OCI-LY3 (cell line): ENCODE data around the gene SH3PXD2A.

Experiments used
- H2AFZ ChIP-seq: fragments of 200-600, 300-600 bp; shearing (Covaris generic); 2 replicates; pipeline ENCODE4 v1.6.0; 2014; ENCODE audit warnings: antibody characterized with exemption, low read depth, low read length
- H3K27ac ChIP-seq: fragments of 200-600, 300-600 bp; sonication (generic); 2 replicates; pipeline ENCODE4 v1.5.1; 2014; ENCODE audit warnings: mild to moderate bottlenecking, low read length, moderate library complexity, mixed read lengths
- H3K27me3 ChIP-seq: fragments of 200-600, 300-600 bp; sonication (generic); 2 replicates; pipeline ENCODE4 v1.6.1; 2014; ENCODE audit warnings: low read depth, low read length, mixed read lengths
- H3K36me3 ChIP-seq: fragments of 200-600, 300-600 bp; sonication (generic); replicated peaks from 2 replicates; pipeline ENCODE3; 2014; ENCODE audit warnings: low read depth, low read length, mixed read lengths
- H3K4me1 ChIP-seq: fragments of 300-600, 200-600 bp; sonication (generic); 2 replicates; pipeline ENCODE4 v1.6.1; 2014; ENCODE audit warnings: low read length, mixed read lengths
- H3K4me2 ChIP-seq: fragments of 200-600, 300-600 bp; sonication (generic); 2 replicates; pipeline ENCODE4 v1.6.1; 2014; ENCODE audit warnings: low read length, mixed read lengths
- H3K4me3 ChIP-seq: fragments of 300-600, 200-600 bp; sonication (generic); 2 replicates; pipeline ENCODE4 v1.5.1; 2014; ENCODE audit warnings: antibody characterized with exemption, mild to moderate bottlenecking, low read length, moderate library complexity
- H3K79me2 ChIP-seq: fragments of 300-600, 200-600 bp; shearing (Covaris generic); 2 replicates; pipeline ENCODE4 v1.6.1; 2014; ENCODE audit warnings: mild to moderate bottlenecking, low read length, mixed read lengths
- H3K9ac ChIP-seq: fragments of 300-600, 200-600 bp; shearing (Covaris generic); 2 replicates; pipeline ENCODE4 v1.6.0; 2014; ENCODE audit warnings: mild to moderate bottlenecking, low read length, moderate library complexity
- H3K9me3 ChIP-seq: fragments of 200-600, 300-600 bp; shearing (Covaris generic); 2 replicates; pipeline ENCODE4 v1.6.1; 2014; ENCODE audit warnings: low read length, mixed read lengths; ENCODE audit not compliant: insufficient read depth
- H4K20me1 ChIP-seq: fragments of 200-600, 300-600 bp; sonication (generic); 2 replicates; pipeline ENCODE4 v1.6.1; 2016; ENCODE audit warnings: low read length, mixed read lengths; ENCODE audit not compliant: insufficient read depth
- CTCF ChIP-seq: fragments of 200-600, 300-600 bp; sonication (generic); IDR thresholded peaks from 2 replicates; pipeline ENCODE4 v1.5.1; 2014; ENCODE audit warnings: antibody characterized with exemption, low read length, low read depth
- EZH2phosphoT487 ChIP-seq: fragments of 200-600 bp; shearing (Covaris generic); IDR thresholded peaks from 2 replicates; pipeline ENCODE4 v1.6.1; 2018; ENCODE audit warnings: antibody characterized with exemption, mixed run types, low read depth

SH3PXD2A gene

GRCh38 chr10:103550229-103550628, 305.1 kb downstream of the SH3PXD2A start:
- H3K9me3 ChIP-seq = no peaks in the 10 kb centered on the region
- no peaks in the 10 kb centered on the region for H3K36me3 ChIP-seq
- H3K4me2 ChIP-seq = no peak overlapping the region
- H3K79me2 ChIP-seq = no peaks in the 10 kb centered on the region
- H2AFZ ChIP-seq = no peak overlapping the region
- H3K27me3 ChIP-seq = no peaks in the 10 kb centered on the region
- no peaks in the 10 kb centered on the region for H3K4me1 ChIP-seq
- TF ChIP-seq EZH2phosphoT487 (no peak), CTCF (no peak)
- no peak overlapping the region for H3K4me3 ChIP-seq
- no peaks in the 10 kb centered on the region for H4K20me1 ChIP-seq
- no peak overlapping the region for H3K27ac ChIP-seq
- no peak overlapping the region for H3K9ac ChIP-seq

- Histone ChIP-seq H3K36me3 (no peaks in the 10 kb centered on the region), H3K79me2 (no peaks in the 10 kb centered on the region), H3K4me1 (no peaks in the 10 kb centered on the region), H4K20me1 (no peaks in the 10 kb centered on the region), H2AFZ (no peak overlapping the region), H3K4me2 (no peak overlapping the region), H3K27ac (no peak overlapping the region), H3K9me3 (no peaks in the 10 kb centered on the region), H3K4me3 (no peak overlapping the region), H3K9ac (no peak overlapping the region), H3K27me3 (no peaks in the 10 kb centered on the region)
- TF ChIP-seq EZH2phosphoT487 (no peak), CTCF (no peak)
Observed at GRCh38 chr10:103549349-103549685, 306.1 kb downstream of the SH3PXD2A start.

- no peaks in the 10 kb centered on the region for H3K79me2 ChIP-seq
- no peak for TF ChIP-seq CTCF
- TF ChIP-seq EZH2phosphoT487 = no peak
- no peaks in the 10 kb centered on the region for H3K36me3 ChIP-seq
- no peak overlapping the region for H3K9ac ChIP-seq
- H3K27ac ChIP-seq = no peak overlapping the region
- no peak overlapping the region for H3K4me3 ChIP-seq
- no peak overlapping the region for H3K4me2 ChIP-seq
- H3K9me3 ChIP-seq = no peaks in the 10 kb centered on the region
- no peaks in the 10 kb centered on the region for H3K27me3 ChIP-seq
- H3K4me1 ChIP-seq = no peaks in the 10 kb centered on the region
- no peak overlapping the region for H2AFZ ChIP-seq
- H4K20me1 ChIP-seq = no peaks in the 10 kb centered on the region
Observed at GRCh38 chr10:103548581-103549348, 306.6 kb downstream of the SH3PXD2A start.

GRCh38 chr10:103548006-103548405, 307.4 kb downstream of the SH3PXD2A start:
- Histone ChIP-seq H3K9me3 (no peaks in the 10 kb centered on the region), H3K79me2 (no peaks in the 10 kb centered on the region), H3K4me1 (0 out of 2 replicates have a peak, but pooled peaks cover 2% of the 10 kb centered on the region), H2AFZ (no peak overlapping the region), H4K20me1 (no peaks in the 10 kb centered on the region), H3K27me3 (0 out of 2 replicates have a peak, but pooled peaks cover 2% of the 10 kb centered on the region), H3K4me3 (no peak overlapping the region), H3K36me3 (no peaks in the 10 kb centered on the region), H3K4me2 (no peak overlapping the region), H3K27ac (no peak overlapping the region), H3K9ac (no peak overlapping the region)
- TF ChIP-seq CTCF (no peak), EZH2phosphoT487 (no peak)
